DMS 273 (cell line): ENCODE results near the gene SLC2A10.

Source experiments
- DNase-seq: peaks from one replicate; lab custom pipeline; 2025; ENCODE audit not compliant: unreplicated experiment; lab: John Stamatoyannopoulos, UW

Gene SLC2A10

DNA sequence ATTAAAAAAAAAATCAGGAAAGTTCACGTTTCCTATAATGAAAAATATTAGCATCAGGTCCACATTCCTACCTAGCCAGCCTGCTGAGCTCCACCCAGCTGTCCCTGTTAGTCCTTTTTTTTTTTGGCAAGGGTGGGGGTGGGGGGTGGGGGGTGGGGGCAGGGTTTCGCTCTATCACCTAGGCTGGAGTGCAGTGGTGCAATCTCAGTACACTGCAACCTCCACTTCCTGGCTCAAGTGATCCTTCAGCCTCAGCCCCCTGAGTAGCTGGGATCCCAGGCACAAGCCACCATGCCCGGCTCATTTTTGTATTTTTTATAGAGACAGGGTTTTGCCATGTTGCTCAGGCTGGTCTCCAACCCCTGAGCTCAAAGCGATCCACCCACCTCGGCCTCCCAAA lies 7.5 kb upstream of the SLC2A10 start:
- DNase-seq = peak; percentile 67

DNA sequence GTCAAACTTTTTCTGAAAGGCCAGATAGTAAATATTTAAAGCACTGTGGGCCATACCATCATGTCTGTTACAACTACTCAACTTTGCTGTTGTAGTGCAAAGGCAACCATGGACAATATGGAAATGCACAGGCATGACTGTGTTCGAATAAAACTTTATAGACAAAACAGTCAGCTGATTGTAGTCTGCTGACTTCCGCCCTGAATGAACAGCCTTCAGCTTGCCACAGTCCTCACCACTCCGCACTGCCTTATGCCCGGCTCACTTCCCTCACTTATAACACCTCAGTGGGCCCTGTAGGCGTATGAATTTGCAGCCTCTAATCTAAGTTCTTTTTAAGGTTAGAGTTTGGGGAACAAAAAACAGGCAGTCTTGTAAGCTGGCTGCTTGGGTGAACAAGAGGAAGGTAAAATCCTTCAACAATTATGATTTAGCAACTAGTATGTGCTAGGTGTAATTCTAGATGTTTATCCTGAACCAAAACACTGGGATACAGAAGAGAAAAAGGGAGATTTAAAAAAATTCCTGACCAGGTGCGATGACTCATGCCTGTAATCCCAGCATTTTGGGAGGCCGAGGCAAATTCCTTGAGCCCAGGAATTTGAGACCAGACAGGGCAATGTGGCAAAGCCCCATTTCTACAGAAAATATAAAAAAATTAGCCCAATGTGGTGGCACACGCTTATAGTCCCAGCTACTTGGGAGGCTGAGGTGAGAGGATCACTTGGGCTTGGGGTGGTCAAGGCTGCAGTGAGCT lies 6.8 kb upstream of the SLC2A10 start:
- no peak for DNase-seq

DNA sequence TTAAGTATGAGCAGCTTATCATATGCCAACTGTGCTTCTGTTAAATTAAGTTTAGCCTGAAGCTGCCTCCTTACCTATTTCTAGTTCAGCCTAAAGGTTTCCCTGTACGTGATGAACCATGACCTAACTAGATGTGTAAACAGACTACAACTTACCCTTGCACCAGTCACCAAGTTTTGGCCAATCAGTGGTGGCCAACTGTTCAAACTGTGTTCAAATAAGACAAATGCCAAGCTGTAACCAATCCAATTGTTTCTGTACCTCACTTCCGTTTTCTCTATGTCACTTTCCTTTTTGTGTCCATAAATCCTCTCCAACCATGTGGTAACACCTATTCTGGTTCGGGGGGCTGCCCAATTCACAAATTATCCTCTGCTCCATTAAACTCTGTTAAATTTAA lies 6.0 kb upstream of the SLC2A10 start:
- DNase-seq = no peak

DNA sequence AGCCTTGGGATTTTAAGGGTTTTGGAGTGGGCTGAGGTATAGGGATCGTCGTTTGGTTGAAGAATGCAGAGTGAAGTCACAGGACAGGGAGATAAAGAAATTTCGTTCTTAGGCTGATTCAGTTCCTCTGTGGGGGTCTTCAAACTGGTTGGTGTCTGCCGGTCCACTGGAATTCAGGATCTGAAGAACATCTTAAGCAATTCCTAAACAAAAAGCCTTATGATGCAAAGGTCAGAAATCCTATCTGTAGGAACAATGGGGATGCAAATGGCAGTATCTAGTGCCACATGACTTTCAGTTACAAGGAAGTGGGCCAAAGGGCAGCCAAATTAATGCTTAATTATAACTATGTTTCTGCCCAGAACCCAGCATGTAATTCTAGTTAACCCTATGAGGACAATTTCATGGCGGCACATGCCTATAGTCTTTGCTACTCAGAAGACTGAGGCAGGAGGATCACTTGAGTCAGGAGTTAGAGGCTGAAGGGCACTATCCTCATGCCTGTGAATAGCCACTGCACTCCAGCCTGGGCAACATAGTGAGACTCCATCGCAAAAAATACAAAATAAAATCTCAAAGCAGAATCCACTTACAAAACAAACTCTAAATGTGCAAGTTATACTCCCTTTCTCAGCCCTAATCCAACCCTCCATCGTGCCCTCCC lies 4.6 kb upstream of the SLC2A10 start:
- no peak for DNase-seq

DNA sequence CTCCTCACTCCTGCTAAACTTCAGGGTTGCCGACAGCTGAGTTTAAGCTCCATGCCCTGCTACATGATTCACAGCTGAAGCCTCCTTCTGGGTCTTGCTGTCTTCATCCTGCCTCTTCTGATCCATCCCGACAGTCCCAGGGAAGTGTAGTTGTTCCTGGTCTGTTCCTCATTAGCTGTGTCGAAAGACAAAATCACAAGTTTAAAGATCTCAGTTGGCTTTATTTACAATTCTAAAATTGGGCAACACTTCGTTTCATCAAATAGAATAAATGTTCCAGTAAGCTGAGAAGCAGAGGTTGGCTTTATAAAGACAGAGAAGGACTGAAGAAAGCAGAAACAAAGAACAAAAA lies 4.1 kb upstream of the SLC2A10 start:
- no peak for DNase-seq

DNA sequence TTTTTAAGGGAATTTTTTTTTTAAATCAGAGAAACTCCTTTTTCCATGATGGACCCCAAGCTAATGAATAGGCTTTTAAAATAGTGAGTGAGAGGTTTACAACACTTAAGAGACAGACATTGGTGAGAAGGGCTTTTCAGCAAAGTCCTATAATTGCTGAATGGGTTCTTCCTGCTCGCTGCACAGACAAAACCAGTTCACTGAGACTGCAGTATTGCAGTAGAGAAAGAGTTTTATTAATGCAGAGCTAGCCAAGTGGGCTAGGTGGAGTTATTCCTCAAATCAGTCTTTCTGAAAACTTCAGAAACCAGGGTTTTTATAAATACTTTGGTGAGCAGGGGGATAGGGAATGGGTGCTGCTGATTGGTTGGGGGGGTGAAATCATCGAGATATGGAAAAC lies 3.2 kb upstream of the SLC2A10 start:
- DNase-seq = no peak

DNA sequence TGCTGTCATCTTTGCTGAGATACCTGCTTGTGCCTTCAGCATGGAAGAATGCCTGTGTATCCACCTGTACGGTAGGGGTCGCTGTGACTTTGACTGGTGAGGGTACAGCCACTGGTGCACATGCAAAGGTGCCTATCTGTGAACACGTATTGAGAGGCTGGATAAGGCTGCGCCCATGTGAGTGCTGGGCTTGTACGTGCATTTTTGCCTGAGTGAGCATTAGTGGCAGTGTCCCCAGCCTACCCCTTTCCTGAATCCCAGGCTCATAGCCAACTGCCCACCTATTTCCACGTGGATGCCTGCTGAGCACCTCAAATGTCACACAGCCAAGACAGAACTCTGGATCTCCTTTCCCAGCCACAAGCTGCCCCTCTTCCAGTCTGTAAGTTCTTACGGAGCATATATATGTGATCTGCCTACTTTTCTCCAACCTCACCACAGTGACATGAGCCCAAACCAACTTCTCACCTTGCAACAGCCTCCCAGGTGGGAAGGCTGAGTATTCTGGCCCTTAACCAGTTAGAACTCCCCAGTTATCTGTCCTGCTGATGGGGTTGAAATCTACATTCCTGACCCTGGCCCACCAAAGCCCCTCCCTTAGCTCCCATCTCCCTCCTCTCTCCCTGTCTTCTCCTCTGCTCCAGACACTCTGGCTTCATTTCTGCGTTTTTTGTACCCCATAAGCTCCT lies 1.1 kb upstream of the SLC2A10 start:
- DNase-seq = no peak

DNA sequence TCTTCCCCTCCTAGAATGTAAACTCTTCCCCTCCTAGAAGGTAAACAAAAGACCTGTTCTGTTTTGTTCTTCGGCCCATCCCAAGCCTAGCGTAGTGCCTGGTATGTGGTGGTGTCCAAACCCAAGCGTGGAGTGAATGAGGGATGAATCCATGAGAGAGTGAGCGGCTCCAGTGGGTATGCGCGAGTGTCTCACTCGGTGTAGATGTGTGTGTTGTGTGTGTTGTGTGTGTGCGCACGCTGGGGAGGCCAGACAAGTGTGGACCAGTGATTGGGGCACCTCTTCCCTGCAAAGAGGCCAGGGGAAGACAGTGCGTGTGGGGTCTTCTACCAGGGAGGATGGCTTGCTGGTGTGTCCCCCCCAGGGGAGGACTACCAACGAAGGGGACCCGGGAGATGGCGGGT lies 392 bp upstream of the SLC2A10 start:
- DNase-seq = peak; percentile 40

DNA sequence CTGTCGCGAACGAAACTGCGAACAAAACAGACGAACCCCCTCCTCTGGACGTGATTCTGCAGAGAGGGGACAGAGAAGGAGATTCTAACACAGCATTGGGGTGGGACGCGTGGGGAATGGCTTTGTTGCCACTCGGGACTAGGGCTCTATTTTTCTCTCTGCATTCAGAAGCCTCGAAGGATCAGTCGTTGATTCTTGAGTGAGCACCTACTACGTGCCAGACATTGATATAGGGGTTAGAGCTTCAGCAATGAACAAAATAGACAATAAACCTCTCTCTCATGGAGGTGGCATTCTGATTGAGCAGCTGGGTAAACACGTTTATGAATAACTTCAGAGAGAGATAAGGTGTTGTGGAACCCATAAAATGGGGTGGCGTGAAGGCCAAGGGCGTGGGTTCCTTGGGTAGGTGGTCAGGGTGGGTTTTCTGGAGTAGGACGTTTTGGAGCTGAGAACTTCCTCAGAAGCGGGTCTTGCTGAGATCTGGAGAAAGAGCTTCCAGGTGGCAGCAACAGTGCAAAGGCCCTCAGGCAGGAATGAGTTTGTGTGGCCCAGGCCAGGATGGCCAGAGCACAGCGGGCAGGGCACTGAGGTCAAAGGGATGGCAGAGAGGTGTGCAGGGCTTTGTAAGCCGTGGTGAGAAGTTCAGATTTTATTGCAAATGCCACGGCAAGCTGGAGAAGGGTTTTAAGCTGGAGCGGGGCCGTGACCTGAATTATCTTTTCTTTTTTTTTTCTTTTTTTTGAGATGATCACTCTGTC lies 884 bp downstream of the SLC2A10 start:
- DNase-seq = no peak

DNA sequence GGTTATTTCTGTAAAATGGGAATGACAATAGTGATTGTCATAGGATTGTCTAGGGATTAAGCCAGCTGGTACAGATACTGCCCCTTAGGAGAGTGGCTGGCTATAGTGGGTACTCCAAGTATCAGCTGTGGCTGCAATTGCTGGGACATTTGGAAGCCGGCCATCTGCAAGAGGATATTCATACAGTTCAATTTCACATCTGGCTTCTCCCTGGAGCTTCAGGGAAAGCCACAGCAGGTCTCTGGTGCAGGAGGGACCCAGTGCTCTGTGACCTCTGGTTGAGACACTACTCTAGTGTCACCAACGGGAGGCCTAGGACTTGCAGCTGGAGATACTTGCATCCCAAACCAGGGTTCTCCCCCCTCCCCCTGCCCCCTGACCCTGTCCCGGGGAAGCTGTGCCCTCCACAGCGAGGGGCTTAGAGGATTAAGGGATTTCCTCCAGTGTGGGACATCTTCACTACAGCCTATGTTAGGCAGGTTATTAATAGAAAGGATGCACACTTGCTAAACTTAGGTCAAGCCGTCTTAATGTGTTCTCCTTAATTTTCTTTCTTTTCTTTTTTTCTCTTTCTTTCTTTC lies 2.7 kb downstream of the SLC2A10 start:
- no peak for DNase-seq

DNA sequence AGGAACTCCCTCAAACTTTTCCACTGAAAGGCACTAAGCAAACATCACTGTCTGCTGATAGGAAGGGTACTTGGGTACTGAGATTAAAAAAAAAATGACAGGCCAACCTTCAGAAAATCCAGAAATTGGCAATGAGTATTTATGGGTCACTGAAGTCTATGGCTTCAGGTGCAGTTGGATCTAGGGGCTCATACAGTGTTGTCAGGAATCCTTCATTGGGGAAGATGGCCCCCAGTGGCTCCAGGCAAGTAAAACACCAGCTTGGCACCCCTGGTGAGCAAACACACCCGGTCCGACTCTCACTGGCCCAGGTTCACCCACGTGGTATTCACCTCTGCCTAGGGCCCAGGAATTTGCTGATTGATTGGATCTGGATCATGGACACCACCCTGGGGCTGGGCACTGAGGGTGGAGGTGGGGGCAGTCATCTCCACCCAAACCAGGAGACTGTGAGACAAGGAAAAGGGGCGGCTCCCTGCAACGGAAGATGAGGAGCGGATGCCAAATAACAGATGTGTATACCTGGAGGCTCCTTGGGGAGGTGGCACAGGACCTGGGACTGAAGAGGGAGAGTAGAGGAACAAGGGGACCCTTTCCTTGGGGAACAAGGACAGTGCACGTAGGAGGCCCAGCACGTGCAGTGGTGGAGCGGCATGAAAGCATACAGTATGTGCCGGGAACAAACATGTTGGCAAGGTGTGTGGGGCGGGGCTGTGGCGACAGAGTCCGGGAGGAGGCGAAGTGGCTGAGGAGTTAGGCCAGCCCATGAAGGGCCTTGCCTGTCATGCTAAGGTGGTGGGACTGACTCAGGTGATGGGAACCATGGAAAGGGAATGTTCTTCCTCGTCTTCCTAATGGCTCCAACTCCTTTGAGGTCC lies 4.7 kb downstream of the SLC2A10 start:
- no peak for DNase-seq

DNA sequence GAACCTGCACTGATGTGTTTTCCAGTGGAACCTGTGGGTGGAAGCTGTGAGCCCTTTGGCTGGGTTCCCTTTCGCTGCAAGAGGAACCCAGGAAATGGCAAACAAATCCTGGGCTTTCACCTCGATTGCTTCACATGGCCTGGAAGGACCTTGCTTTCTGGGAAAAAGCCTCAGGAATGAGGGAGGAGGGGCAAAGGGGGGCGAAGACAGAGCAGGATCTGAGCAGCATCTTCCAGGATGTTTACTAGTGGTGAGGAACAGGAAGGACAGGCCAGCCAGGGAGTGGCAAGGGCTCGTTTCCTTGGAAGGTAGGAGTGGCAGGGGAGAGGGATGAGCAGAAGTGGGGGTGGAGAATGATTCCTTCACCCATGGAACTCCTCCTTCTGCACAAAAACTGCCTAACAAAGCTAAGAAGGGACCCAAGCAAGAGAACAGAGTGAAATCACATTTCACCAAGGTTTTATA lies 5.9 kb downstream of the SLC2A10 start:
- DNase-seq = no peak

DNA sequence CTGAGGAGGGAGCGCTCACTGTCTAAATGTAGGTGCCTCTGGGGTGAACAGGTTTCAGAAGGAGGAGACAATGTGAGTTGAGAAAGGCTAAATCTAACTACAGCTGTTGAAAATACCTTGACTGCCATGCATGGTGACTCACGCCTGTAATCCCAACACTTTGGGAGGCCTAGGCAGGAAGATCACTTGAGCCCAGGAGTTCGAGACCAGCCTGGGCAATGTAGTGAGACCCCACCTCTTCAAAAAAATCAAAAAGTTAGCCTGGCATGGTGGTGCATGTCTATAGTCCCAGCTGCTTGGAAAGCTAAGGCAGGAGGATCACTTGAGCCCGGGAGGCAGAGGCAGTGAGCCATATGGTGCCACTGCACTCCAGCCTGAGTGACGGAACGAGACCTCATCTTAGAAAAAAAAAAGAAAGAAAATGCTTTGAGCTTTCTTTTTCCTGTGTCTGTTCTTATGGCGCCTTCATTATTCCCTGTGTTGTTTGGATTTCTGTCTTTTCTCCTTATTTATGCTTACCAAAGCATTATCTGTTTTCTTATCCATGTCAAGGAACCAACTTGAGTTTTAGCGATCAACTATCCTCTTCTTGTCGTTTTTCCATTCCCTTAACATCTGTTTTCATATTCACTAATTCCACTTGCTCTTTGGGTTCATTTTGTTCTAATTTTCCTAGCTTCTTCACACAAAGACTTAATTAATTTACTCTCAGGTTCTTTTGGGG lies 8.5 kb downstream of the SLC2A10 start:
- peak; percentile 15 for DNase-seq

DNA sequence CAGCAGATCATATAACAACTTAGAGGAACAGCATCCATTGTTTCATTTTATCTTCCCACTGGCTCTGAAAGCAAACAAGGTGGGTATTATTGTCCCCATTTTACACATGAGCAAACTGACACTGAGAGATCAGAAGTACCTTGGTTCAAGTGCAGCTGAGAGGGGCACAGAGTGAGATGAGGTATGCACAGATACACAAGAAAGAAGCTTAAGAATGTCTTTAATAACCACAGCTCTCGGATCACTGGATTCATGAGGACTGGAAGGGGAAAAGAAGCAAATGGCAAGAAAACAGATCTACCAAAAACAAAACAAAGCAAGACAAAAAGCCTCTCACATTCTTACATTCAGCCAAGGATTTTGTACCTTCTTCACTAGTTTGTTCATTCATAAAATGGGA lies 10.6 kb downstream of the SLC2A10 start:
- no peak for DNase-seq

DNA sequence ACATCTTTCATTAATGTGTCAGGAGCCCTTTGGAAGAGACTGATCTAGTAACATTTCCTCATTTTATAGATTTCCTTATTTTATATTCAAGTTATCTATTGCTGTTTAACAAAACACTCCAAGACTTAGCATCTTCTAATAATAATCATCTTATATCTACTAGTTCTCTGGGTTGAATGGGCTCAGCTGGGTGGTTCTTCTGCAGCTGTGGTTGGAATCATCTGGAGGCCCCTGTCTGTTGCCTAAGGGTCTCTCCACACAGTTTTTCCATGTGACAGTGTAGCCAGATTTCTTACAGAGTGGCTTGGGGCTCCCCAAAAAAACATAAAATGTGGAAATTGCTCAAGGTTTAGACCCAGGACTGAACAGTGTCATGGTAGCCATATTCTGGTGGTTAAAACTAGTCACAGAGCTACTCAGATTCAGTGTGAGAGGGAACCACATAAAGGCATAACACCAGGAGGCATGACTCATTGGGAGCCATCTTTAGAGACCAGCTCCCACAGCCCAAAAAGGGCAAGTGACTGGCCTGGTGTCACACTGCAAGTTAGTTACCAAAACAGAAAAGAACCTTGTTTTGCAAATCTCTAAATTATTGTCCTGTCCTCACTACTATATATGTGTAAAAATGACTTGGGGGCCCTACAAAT lies 11.5 kb downstream of the SLC2A10 start:
- DNase-seq = no peak

DNA sequence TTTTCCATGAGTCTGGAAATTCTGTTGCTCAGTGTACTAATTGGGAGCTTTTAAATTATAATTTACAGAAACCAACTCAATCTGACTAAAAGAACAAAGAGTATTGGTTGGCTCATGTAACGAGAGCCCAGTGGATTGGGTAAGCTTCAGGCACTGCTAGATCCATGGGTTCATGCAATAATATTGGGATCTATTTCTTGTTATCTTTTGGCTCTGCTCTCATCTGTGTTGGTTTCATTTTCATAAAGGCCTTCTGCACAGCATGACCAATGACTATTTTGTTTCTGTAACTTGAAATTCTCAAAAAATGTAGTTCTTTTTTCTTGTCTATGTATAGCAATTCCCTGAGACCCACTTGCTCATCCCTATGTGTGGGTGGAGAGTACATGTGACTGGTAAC lies 12.0 kb downstream of the SLC2A10 start:
- DNase-seq = no peak

DNA sequence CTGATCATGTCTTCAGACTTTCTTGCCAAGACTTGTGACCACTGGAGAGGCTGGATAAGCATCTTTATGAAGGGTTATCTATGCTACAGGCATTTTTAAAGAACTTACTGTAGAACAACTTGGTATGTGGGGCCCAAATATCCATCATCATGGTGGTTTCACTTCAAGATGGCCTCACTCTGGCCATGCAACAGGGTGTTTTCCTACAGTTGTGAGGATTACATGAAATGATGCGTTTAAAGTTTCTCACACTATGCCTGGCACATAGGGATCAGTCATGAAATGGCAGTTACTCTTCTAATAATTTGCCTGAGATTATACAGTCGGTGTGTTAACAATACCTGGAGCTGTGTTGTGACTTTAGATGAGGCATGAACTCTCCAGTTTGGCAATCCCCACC lies 13.0 kb downstream of the SLC2A10 start:
- no peak for DNase-seq

DNA sequence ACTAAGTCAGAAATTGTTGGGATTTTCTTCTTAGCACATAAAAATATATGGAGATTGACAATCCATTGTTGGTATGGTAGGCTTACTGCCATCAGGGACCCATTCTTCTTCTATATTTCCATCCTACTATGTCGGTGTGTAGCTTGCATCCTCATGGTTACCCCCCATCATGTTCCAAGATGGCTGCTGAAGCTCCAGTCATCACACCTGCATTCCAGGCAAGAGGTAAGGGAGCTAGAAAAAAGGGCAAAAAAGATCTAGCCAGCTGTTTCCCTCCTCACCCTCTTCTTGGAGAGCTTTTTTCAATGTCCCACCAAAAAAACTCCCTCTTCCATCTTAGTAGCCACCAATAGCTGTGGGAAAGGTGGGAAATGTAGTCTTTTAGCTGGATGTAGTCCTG lies 13.6 kb downstream of the SLC2A10 start:
- no peak for DNase-seq

DNA sequence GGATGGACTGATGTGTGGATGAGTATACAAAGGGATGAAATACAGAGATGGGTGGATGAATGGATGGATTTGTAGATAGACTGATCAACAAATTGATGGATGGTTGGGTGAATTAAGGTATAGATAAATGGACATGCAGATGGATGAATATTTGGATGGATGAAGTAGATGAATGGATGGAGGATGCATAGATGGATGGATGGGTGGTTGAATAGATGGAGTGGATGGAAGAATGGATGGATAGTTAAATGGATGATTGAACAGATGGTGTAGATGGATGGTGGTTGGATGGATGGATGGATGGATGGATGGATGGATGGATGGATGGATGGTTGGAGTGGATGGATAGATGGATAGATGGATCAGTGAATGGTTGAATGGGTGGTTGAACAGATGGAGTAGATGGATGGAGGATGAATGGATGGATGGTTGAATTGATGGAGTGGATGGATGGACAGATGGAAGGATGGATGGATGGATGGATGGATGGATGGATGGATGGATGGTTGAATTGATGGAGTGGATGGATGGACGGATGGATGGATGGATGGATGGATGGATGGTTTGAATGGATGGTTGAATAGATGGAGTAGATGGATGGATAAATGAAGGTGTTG lies 15.0 kb downstream of the SLC2A10 start:
- DNase-seq = no peak
